Subcutaneous adipose tissue (tissue), 4 donors: ENCODE data around the gene STN1. TPM values are rescaled to one million over a fixed set of nuclear protein-coding genes. Genes with fewer than 3 reads are reported as not detected.

Source experiments
- CTCF ChIP-seq: fragments of 450-650 bp; IDR thresholded peaks from one replicate; pipeline ENCODE4 v1.5.1; 2016; ENCODE audit warnings: low read depth, mild to moderate bottlenecking, control low read depth, antibody characterized with exemption, moderate library complexity
- total RNA-seq, 4 donors: library from RNA; depleted of rRNA; stranded (reverse); fragments of >200 nt; gene quantifications; one replicate each; pipeline ENCODE4 v1.1.0, GENCODE V29; 2016

The STN1 gene
- total RNA-seq, 4 donors from 2014 or later: 16.6 to 28.4 (median 24.7) TPM

- no peak for TF ChIP-seq CTCF
Observed at GRCh38 chr10:103855852-103856796, 61.9 kb downstream of the STN1 start.

GRCh38 chr10:103855424-103855823, 62.6 kb downstream of the STN1 start, which contains the start of gene SH3PXD2A:
TSS of gene SH3PXD2A (minus strand) at chr10:103855576. CDS start at chr10:103855266, 310 bp downstream.
- TF ChIP-seq CTCF: no peak

GRCh38 chr10:103854686-103855391, 63.1 kb downstream of the STN1 start:
- TF ChIP-seq CTCF: no peak

- TF ChIP-seq CTCF: no peak
Observed at GRCh38 chr10:103854265-103854685, 63.7 kb downstream of the STN1 start.

GRCh38 chr10:103853428-103854264, 64.3 kb downstream of the STN1 start:
- no peak for TF ChIP-seq CTCF

GRCh38 chr10:103852856-103853255, 65.1 kb downstream of the STN1 start:
- no peak for TF ChIP-seq CTCF
